GM12878 (cell line): ENCODE data around the gene ANXA11. TPM values are rescaled to one million over a fixed set of nuclear protein-coding genes. Genes with fewer than 3 reads are reported as not detected.

ENCODE experiments used
- ATAC-seq: fragments of 200-7000 bp; cut with Tn5 transposase; 3 replicates; pipeline ENCODE4 v1.9.1; 2020; ENCODE audit warnings: mild to moderate bottlenecking, moderate library complexity
- BruUV-seq: library from RNA; stranded (reverse); fragments of 400-500 nt; replicated peaks from 2 replicates; lab custom pipeline; 2021; lab: Mats Ljungman, UMichigan
- CTCF ChIA-PET: fragments of 300-600 bp; sonication (Branson Sonifier 250); formaldehyde crosslinking; extraction: SDS; loops from one replicate; lab custom pipeline; 2021; ENCODE audit warnings: inconsistent platforms; lab: Yijun Ruan, JAX
- POLR2A ChIA-PET: fragments of 350-600 bp; formaldehyde crosslinking; extraction: SDS; loops from one replicate; lab custom pipeline; 2021; ENCODE audit warnings: inconsistent platforms; lab: Charles Lee
- RAD21 ChIA-PET: fragments of 300-600 bp; sonication (Branson Sonifier 250); formaldehyde crosslinking; loops from one replicate; lab custom pipeline; 2023; ENCODE audit warnings: antibody characterized with exemption; ENCODE audit not compliant: unreplicated experiment; lab: Charles Lee
- SMC1A ChIA-PET: fragments of 300-600 bp; sonication (Branson Sonifier 250); formaldehyde crosslinking; loops from one replicate; lab custom pipeline; 2023; ENCODE audit not compliant: unreplicated experiment, uncharacterized antibody; lab: Charles Lee
- DNase-seq: peaks from one replicate; pipeline ENCODE4 v3.0.0-alpha.2; 2011; ENCODE audit warnings: low read depth, low spot score
- FAIRE-seq: peaks from 3 replicates; lab custom pipeline; 2011; peaks lifted over from hg19 to GRCh38; lab: Jason Lieb, UNC
- H2AFZ ChIP-seq: 2 replicates; pipeline ENCODE4 v1.6.0; 2011; ENCODE audit warnings: low read depth, low read length, control low read depth; ENCODE audit not compliant: control insufficient read depth
- H3K27ac ChIP-seq: 2 replicates; pipeline ENCODE4 v1.5.1; 2011; ENCODE audit warnings: control low read depth; ENCODE audit not compliant: control insufficient read depth, insufficient read depth
- H3K27me3 ChIP-seq, 2 experiments: replicated peaks in 1 of 2; 2 replicates each; pipeline versions ENCODE4 v1.6.0 to v1.6.1; 2011; ENCODE audit warnings: low read length in 1 of 2; ENCODE audit not compliant: control insufficient read depth in 2 of 2, insufficient read depth in 2 of 2
- H3K36me3 ChIP-seq, 2 experiments: 2 replicates each; pipeline ENCODE4 v1.5.1; 2011; ENCODE audit warnings: low read length in 1 of 2; ENCODE audit not compliant: control insufficient read depth in 2 of 2, insufficient read depth in 2 of 2
- H3K4me1 ChIP-seq: 2 replicates; pipeline ENCODE4 v1.6.1; 2011; ENCODE audit warnings: mild to moderate bottlenecking, low read length, moderate library complexity, mixed read lengths; ENCODE audit not compliant: control insufficient read depth, insufficient read depth
- H3K4me2 ChIP-seq: 2 replicates; pipeline ENCODE4 v1.6.0; 2011; ENCODE audit warnings: control low read depth; ENCODE audit not compliant: control insufficient read depth, insufficient read depth
- H3K4me3 ChIP-seq: fragments of 200-600 bp; sonication (generic); 2 replicates; pipeline ENCODE4 v1.5.1; 2016
- H3K79me2 ChIP-seq: 2 replicates; pipeline ENCODE4 v1.6.0; 2011; ENCODE audit warnings: low read length; ENCODE audit not compliant: control insufficient read depth, insufficient read depth
- H3K9ac ChIP-seq: 2 replicates; pipeline ENCODE4 v1.8.0; 2011; ENCODE audit warnings: low read length, control low read depth, mixed read lengths; ENCODE audit not compliant: control insufficient read depth, insufficient read depth
- H3K9me3 ChIP-seq: replicated peaks from 3 replicates; pipeline ENCODE4 v1.5.1; 2011; ENCODE audit warnings: mild to moderate bottlenecking, low read length; ENCODE audit not compliant: control insufficient read depth, insufficient read depth
- H4K20me1 ChIP-seq: 2 replicates; pipeline ENCODE4 v1.6.0; 2011; ENCODE audit not compliant: control insufficient read depth, insufficient read depth
- BCLAF1 ChIP-seq: fragments of 450-650 bp; IDR thresholded peaks from 2 replicates; pipeline ENCODE4 v1.6.1; 2017; ENCODE audit warnings: antibody characterized with exemption, mild to moderate bottlenecking, moderate library complexity
- E2F8 ChIP-seq: fragments of 450-650 bp; IDR thresholded peaks from 2 replicates; pipeline ENCODE4 v1.6.1; 2018; ENCODE audit warnings: mild to moderate bottlenecking, low read depth, moderate library complexity; ENCODE audit not compliant: partially characterized antibody
- ELK1 ChIP-seq: IDR thresholded peaks from 2 replicates; pipeline ENCODE4 v1.6.1; 2012; ENCODE audit warnings: low read depth, low read length, improper control_type of control experiment
- ETV6 ChIP-seq, 2 experiments: fragments of 450-650 bp in 1 of 2; IDR thresholded peaks in 1 of 2; conservative IDR thresholded peaks in 1 of 2; 2 replicates each; pipeline ENCODE4 v1.6.1; 2014; ENCODE audit warnings: antibody characterized with exemption in 1 of 2, borderline replicate concordance in 1 of 2, low read depth in 1 of 2, mild to moderate bottlenecking in 1 of 2, moderate library complexity in 1 of 2
- HDAC2 ChIP-seq: fragments of 200-600 bp; sonication (generic); IDR thresholded peaks from 2 replicates; pipeline ENCODE4 v1.6.1; 2017
- IRF5 ChIP-seq: fragments of 450-650 bp; IDR thresholded peaks from 2 replicates; pipeline ENCODE4 v1.6.1; 2017; ENCODE audit warnings: borderline replicate concordance
- RFX5 ChIP-seq: IDR thresholded peaks from 2 replicates; pipeline ENCODE4 v1.6.1; 2011; ENCODE audit warnings: low read depth, low read length, improper control_type of control experiment
- SREBF2 ChIP-seq: IDR thresholded peaks from 2 replicates; pipeline ENCODE4 v1.6.1; 2012; ENCODE audit warnings: mild to moderate bottlenecking, low read length
- TCF3 ChIP-seq: IDR thresholded peaks from 2 replicates; pipeline ENCODE4 v1.6.1; 2012; ENCODE audit warnings: low read depth, mild to moderate bottlenecking, low read length, borderline replicate concordance; ENCODE audit not compliant: insufficient read depth
- YY1 ChIP-seq: IDR thresholded peaks from 2 replicates; pipeline ENCODE4 v1.6.1; 2011; ENCODE audit warnings: low read depth, mild to moderate bottlenecking, low read length
- ZNF592 ChIP-seq: fragments of 450-650 bp; IDR thresholded peaks from 2 replicates; pipeline ENCODE4 v1.6.1; 2017; ENCODE audit warnings: mild to moderate bottlenecking, moderate library complexity
- in situ Hi-C: fragments of 300-500 bp; cut with MboI; formaldehyde crosslinking; loops from 9 replicates; pipeline ENCODE4 v1.14.3; 2018; ENCODE audit warnings: mixed read lengths
- intact Hi-C: fragments of 100-400 bp; cut with micrococcal nuclease; formaldehyde crosslinking; loops from one replicate; pipeline ENCODE4 v1.14.2; 2022; ENCODE audit not compliant: unreplicated experiment
- polyA plus RNA-seq, 11 experiments: library from polyadenylated mRNA; depleted of rRNA in 4 of 11; unstranded in 6 of 11; stranded (reverse) in 5 of 11; fragments of >200 nt; fragmentation: Nextera tagmentation in 4 of 11; fragmentation: Illumina TruSeq in 1 of 11; extraction: Ambion mirVana in 4 of 11; extraction: Trizol in 1 of 11; gene quantifications; 1 replicate in 1 of 11; 2 replicates in 10 of 11; pipeline versions ENCODE4 v1.2.1 to v1.2.3, GENCODE V29; 2011 to 2016; ENCODE audit warnings: inconsistent platforms in 2 of 11, missing spikeins in 2 of 11, low read depth in 1 of 11
- total RNA-seq, 4 experiments: library from RNA; depleted of rRNA in 3 of 4; stranded (reverse); fragments of >200 nt in 3 of 4; fragmentation: Illumina TruSeq in 1 of 4; extraction: Trizol in 1 of 4; gene quantifications; 2 replicates each; pipeline versions ENCODE4 v1.2.1 to v1.2.3, GENCODE V29; 2013 to 2021

Gene ANXA11
- total and polyA plus RNA-seq, 10 of the 15 experiments (the other 5 are each of a cell fraction or from before 2014, with no cell fraction given): 25.0 to 129 (median 72.2) TPM

- Histone ChIP-seq H3K79me2 (peaks cover 63% of the 10 kb centered on the region), H3K36me3 (peaks cover 0 to 6% of the 10 kb centered on the region in 2 experiments; a peak in 3 of 4 replicates), H3K4me1 (peaks cover 29% of the 10 kb centered on the region), H3K27me3 (no peaks in the 10 kb centered on the region), H3K4me2 (no peak overlapping the region), H2AFZ (no peak overlapping the region), H3K4me3 (no peak overlapping the region), H3K9me3 (peaks cover 4% of the 10 kb centered on the region), H4K20me1 (no peaks in the 10 kb centered on the region), H3K9ac (no peak overlapping the region), H3K27ac (no peak overlapping the region)
- ATAC-seq (no peak), FAIRE-seq (no peak), DNase-seq (no peak)
- in situ Hi-C loops (no loop called here), intact Hi-C loops (no loop called here)
- POLR2A ChIA-PET: no interaction called here
- CTCF ChIA-PET: interaction anchor here (1.1 to 1.5 kb wide), 2 partner anchors 8 to 30 kb away, joined by 3 read pairs; no protein-coding TSS in a partner anchor
- SMC1A ChIA-PET: no interaction called here
- RAD21 ChIA-PET: no interaction called here
- BruUV-seq: no TSS peak
- TF ChIP-seq ETV6 (conservative IDR thresholded peaks at IDR 0.05 in 1 of 2, IDR thresholded peaks at IDR 0.05 in 1 of 2; ENCODE audit: borderline replicate concordance in 1 of 2, low read depth in 1 of 2): no peak
- TF ChIP-seq TCF3: no peak
- no peak for TF ChIP-seq YY1
- no peak for TF ChIP-seq HDAC2
- TF ChIP-seq ELK1: no peak
- no peak for TF ChIP-seq SREBF2
- no peak for TF ChIP-seq IRF5
- TF ChIP-seq ZNF592: no peak
- no peak for TF ChIP-seq RFX5
- TF ChIP-seq E2F8: no peak
- no peak for TF ChIP-seq BCLAF1
These were observed 12.8 kb downstream of the ANXA11 start for GRCh38 chr10:80192553-80192952.
